ENCODE data around the gene TBC1D21. TPM values are rescaled to one million over a fixed set of nuclear protein-coding genes. Genes with fewer than 3 reads are reported as not detected.

Gene TBC1D21
- total RNA-seq, 4 donors from 2014 or later: not detected

DNA sequence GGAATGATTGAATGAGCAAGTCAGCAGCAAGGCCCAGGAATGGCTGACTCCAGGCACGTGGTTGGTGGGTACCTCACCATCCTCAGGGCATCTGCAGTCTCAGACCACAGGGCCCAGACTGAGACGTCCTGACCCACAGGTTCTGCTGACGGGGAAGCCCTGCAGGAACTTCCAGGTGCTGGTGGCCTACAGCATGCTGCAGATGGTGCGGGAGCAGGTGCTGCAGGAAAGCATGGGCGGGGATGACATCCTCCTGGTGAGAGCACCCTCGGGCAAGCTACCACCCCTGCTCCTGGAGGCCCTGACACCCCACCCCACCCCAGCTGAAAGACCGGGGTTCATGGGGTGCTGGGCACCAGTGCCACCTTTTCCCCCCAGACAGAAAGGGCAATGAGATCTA, 14.1 kb downstream of the TBC1D21 start:
- in situ Hi-C loops (cut with MboI; ENCODE audit: low sequenced_read_pairs in 4 of 4) (no loop called here), intact Hi-C loops (cut with DNase I; ENCODE audit: low total_unique reads) (no loop called here)
- no peak for TF ChIP-seq POLR2A (IDR thresholded peaks at IDR 0.05)
- TF ChIP-seq, protein P1, sequence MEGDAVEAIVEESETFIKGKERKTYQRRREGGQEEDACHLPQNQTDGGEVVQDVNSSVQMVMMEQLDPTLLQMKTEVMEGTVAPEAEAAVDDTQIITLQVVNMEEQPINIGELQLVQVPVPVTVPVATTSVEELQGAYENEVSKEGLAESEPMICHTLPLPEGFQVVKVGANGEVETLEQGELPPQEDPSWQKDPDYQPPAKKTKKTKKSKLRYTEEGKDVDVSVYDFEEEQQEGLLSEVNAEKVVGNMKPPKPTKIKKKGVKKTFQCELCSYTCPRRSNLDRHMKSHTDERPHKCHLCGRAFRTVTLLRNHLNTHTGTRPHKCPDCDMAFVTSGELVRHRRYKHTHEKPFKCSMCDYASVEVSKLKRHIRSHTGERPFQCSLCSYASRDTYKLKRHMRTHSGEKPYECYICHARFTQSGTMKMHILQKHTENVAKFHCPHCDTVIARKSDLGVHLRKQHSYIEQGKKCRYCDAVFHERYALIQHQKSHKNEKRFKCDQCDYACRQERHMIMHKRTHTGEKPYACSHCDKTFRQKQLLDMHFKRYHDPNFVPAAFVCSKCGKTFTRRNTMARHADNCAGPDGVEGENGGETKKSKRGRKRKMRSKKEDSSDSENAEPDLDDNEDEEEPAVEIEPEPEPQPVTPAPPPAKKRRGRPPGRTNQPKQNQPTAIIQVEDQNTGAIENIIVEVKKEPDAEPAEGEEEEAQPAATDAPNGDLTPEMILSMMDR (IDR thresholded peaks at IDR 0.05 in 4 of 5, conservative IDR thresholded peaks at IDR 0.05 in 1 of 5): no peak
- no peaks in the 10 kb centered on the region for H3K36me3 ChIP-seq
- no peaks in the 10 kb centered on the region for H3K9me3 ChIP-seq
- no peak overlapping the region for H3K4me3 ChIP-seq
- peaks cover 0 to 3% (median 0%) of the 10 kb centered on the region in 3 donors for H3K27me3 ChIP-seq
- DNase-seq: no peak
- ATAC-seq: no peak
- no peaks in the 10 kb centered on the region for H3K4me1 ChIP-seq
- no peak overlapping the region for H3K27ac ChIP-seq

DNA sequence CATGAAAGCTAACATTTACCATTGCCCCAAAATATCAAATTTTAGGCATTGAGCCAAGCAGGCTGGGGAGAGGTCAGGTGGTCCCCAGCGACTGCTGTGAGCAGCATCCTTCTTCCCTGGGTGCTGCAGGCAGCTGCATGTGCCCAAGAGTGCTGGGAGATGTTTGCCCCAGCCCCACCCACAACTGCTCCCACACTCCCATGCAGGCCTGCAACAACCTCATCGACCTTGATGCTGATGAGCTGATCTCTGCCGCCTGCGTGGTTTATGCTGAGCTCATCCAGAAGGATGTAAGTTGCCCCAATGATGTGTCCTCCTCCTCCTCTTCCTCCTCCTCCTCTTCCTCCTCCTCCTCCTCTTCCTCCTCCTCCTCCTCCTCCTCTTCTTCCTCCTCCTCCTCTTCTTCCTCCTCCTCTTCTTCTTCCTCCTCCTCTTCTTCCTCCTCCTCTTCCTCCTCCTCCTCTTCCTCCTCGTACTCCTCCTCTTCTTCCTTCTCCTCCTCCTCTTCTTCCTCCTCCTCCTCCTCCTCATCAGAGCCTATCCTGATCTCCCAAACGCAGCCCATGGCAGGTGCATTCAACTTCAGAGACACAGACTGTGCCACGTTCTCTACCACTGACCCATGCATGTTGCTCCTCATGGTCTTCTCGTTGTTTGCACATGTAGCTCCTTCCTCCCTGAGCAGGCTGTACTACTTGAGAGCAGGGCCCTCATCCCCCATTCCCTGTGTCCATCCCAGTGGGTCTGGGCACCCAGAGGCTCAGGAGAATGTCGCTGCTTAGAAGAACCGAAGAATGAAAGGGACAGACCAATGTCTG, 15.1 kb downstream of the TBC1D21 start:
- TF ChIP-seq POLR2A (IDR thresholded peaks at IDR 0.05): no peak
- TF ChIP-seq, protein P1 (IDR thresholded peaks at IDR 0.05 in 4 of 5, conservative IDR thresholded peaks at IDR 0.05 in 1 of 5): no peak
- Histone ChIP-seq H3K36me3 (no peaks in the 10 kb centered on the region), H3K4me3 (no peak overlapping the region), H3K9me3 (no peaks in the 10 kb centered on the region), H3K27me3 (no peaks in the 10 kb centered on the region), H3K27ac (no peak overlapping the region), H3K4me1 (no peaks in the 10 kb centered on the region)
- intact Hi-C loops (cut with DNase I; ENCODE audit: low total_unique reads): no loop called here
- no peak for ATAC-seq
- no peak for DNase-seq
- in situ Hi-C loops (cut with MboI; ENCODE audit: low sequenced_read_pairs in 4 of 4): no loop called here

DNA sequence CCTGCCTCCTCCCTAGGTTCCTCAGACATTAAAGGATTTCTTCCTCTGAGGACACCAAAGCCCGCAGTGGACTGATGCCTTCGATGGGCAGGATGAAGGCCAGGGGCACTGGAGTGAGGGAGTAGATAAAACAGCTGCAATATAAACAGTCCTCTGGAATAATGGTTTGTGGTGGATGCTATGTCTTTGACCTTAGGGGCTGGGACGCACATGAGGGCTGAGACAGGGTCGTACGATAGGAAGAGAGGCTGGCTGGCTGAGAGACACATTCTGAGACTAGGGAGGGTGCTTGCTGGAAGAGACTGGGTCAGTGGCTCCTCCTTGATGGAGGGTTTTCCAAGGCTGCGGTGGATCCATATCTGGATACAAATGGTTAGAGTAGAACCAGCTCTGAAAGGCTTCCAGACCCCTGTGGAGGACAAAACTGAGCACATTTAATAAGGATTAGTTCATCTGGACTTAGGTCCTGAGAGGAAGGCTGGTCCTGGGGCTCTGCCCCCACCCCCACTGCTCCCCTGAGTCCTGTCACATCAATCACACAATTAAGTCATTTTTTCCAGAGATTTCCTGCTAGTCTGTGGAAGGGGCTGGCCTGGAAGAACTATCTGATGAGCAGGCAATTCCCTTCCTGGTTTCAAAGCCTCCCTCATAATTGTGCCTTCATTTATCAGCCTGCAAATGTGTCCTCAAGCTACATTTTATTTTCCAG, 15.8 kb downstream of the TBC1D21 start:
- TF ChIP-seq, protein P1 (IDR thresholded peaks at IDR 0.05 in 4 of 5, conservative IDR thresholded peaks at IDR 0.05 in 1 of 5): no peak
- TF ChIP-seq POLR2A (IDR thresholded peaks at IDR 0.05): no peak
- DNase-seq (no peak), ATAC-seq (no peak)
- no peak overlapping the region for H3K4me3 ChIP-seq
- in situ Hi-C loops (cut with MboI; ENCODE audit: low sequenced_read_pairs in 4 of 4): no loop called here
- H3K27ac ChIP-seq: no peak overlapping the region
- H3K36me3 ChIP-seq: no peaks in the 10 kb centered on the region
- intact Hi-C loops (cut with DNase I; ENCODE audit: low total_unique reads): no loop called here
- no peaks in the 10 kb centered on the region for H3K9me3 ChIP-seq
- no peaks in the 10 kb centered on the region for H3K27me3 ChIP-seq
- H3K4me1 ChIP-seq: no peaks in the 10 kb centered on the region

DNA sequence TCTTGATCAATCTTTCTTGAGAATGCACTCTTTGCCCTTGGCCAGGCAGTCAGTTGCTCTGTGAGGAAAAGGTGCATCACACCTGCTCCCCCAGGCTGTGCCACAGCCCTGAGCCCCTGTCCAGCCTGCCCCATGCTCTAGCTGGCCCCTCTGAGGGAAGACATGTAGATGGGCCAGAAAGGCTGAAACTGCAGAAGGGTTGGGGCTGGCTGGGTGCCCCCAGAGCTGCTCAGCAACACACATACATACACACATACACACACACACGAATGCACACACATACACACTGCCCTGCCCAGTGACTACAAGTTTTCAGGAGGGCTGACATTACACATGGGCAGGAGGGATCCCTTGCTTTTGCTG, 16.4 kb downstream of the TBC1D21 start:
- TF ChIP-seq POLR2A (IDR thresholded peaks at IDR 0.05): no peak
- no peak overlapping the region for H3K27ac ChIP-seq
- H3K4me3 ChIP-seq: no peak overlapping the region
- H3K27me3 ChIP-seq: peaks cover 0 to 4% (median 0%) of the 10 kb centered on the region in 3 donors
- intact Hi-C loops (cut with DNase I; ENCODE audit: low total_unique reads): no loop called here
- H3K9me3 ChIP-seq: no peaks in the 10 kb centered on the region
- in situ Hi-C loops (cut with MboI; ENCODE audit: low sequenced_read_pairs in 4 of 4): no loop called here
- ATAC-seq (no peak), DNase-seq (no peak)
- no peaks in the 10 kb centered on the region for H3K36me3 ChIP-seq
- no peaks in the 10 kb centered on the region for H3K4me1 ChIP-seq

Data from gastrocnemius medialis (tissue), 4 donors.